ENCODE measurements around the gene AKAP6. TPM values are rescaled to one million over a fixed set of nuclear protein-coding genes. Genes with fewer than 3 reads are reported as not detected.

AKAP6 gene
- total and polyA plus RNA-seq, 2 of the 8 experiments (the other 6 are each of a cell fraction or from before 2014, with no cell fraction given) = 0.09 to 0.89 TPM

GRCh38 chr14:32559048-32559447 lies 229.9 kb downstream of the AKAP6 start:
- Histone ChIP-seq H3K79me2 (ENCODE audit: control insufficient read depth in 1 of 2, insufficient read depth in 2 of 2, low read length in 2 of 2) (no peaks in the 10 kb centered on the region), H2BK20ac (ENCODE audit: low read length) (no peak overlapping the region), H3K79me1 (ENCODE audit: low read depth, low read length) (no peaks in the 10 kb centered on the region), H3K23ac (ENCODE audit: insufficient read length) (no peak overlapping the region), H3K23me2 (ENCODE audit: low read depth, low read length) (no peaks in the 10 kb centered on the region), H3K4me1 (replicated peaks in 1 of 4; ENCODE audit: control insufficient read depth in 3 of 4, insufficient read depth in 4 of 4, low read length in 3 of 4) (peaks cover 0 to 3% (median 0%) of the 10 kb centered on the region in 4 experiments; a peak in 1 of 7 replicates), H3K27ac (ENCODE audit: low read depth, low read length) (no peak overlapping the region), H2BK15ac (ENCODE audit: low read length) (no peak overlapping the region), H4K5ac (ENCODE audit: insufficient read length, low read depth, low read length) (no peak overlapping the region), H2AFZ (ENCODE audit: low read length) (no peak overlapping the region), H2BK5ac (ENCODE audit: low read depth, low read length) (no peak overlapping the region), H3K4ac (replicated peaks; ENCODE audit: insufficient read length, low read depth, low read length) (no peak overlapping the region), H3K56ac (replicated peaks; ENCODE audit: insufficient read length, low read depth, low read length) (no peak overlapping the region), H4K91ac (replicated peaks; ENCODE audit: insufficient read length, low read length) (no peak overlapping the region), H2BK120ac (replicated peaks; ENCODE audit: low read depth, low read length) (no peak overlapping the region), H4K8ac (ENCODE audit: extremely low read depth, insufficient read depth, low read length) (no peak overlapping the region), H3K36me3 (ENCODE audit: control insufficient read depth in 2 of 4, insufficient read depth in 4 of 4, low read length in 3 of 4) (no peaks in the 10 kb centered on the region), H3K4me3 (ENCODE audit: extremely low read depth in 1 of 4, insufficient read depth in 2 of 4, low read depth in 3 of 4, low read length in 4 of 4) (no peak overlapping the region), H2AK5ac (ENCODE audit: low read depth, low read length) (no peak overlapping the region), H4K20me1 (replicated peaks in 1 of 2; ENCODE audit: control insufficient read depth in 1 of 2, insufficient read depth in 2 of 2, low read length in 2 of 2) (no peaks in the 10 kb centered on the region), H2BK12ac (ENCODE audit: low read depth, low read length) (no peak overlapping the region), H3K9ac (replicated peaks in 1 of 4; ENCODE audit: extremely low read depth in 1 of 4, low read depth in 3 of 4, low read length in 3 of 4) (no peak overlapping the region), H3K14ac (ENCODE audit: insufficient read length) (no peak overlapping the region), H3K27me3 (replicated peaks in 1 of 4; ENCODE audit: control insufficient read depth in 3 of 4, extremely low read depth in 1 of 4, insufficient read depth in 3 of 4, low read length in 3 of 4) (no peaks in the 10 kb centered on the region), H3K4me2 (ENCODE audit: insufficient read depth in 1 of 2, low read depth in 2 of 2, low read length in 2 of 2) (no peak overlapping the region), H3K18ac (ENCODE audit: extremely low read depth, low read length) (no peak overlapping the region), H3K9me3 (ENCODE audit: insufficient read depth in 2 of 2, low read depth in 1 of 2, low read length in 1 of 2) (no peaks in the 10 kb centered on the region)
- DNase-seq (ENCODE audit: low read depth in 1 of 2, low spot score in 2 of 2) (no peak), FAIRE-seq (no peak)
- WGBS, 2 experiments (ENCODE audit: extremely low coverage in 1 of 2, insufficient coverage in 1 of 2, insufficient read length in 1 of 2, insufficient replicate concordance in 2 of 2, low coverage in 1 of 2, low lambda C conversion rate in 2 of 2, missing lambda C conversion rate in 1 of 2) = 88% methylated on average over 1 of the region's 1 CpG; no CpG with 5 or more reads in 1 of the 2 experiments
- TF ChIP-seq CHD2 (IDR thresholded peaks at IDR 0.05; ENCODE audit: low read length) = no peak
- POLR2A ChIA-PET (ENCODE audit: partially characterized antibody) = no interaction called here
- CTCF ChIA-PET (ENCODE audit: partially characterized antibody) = interaction anchor here (0.5 to 2.5 kb wide), 8 partner anchors 9 to 1243 kb away, joined by 3 to 13 read pairs (median 4); no protein-coding TSS in a partner anchor
